DOHH2 (cell line): Measurements from ENCODE around the gene INTS14.

Experiments used
- H3F3A ChIP-seq: fragments of 200-600 bp; sonication (generic), shearing (Covaris generic); 2 replicates; pipeline ENCODE4 v1.6.0; 2016; ENCODE audit warnings: antibody characterized with exemption, mild to moderate bottlenecking; ENCODE audit not compliant: control insufficient read depth, insufficient read depth
- H3K27ac ChIP-seq: fragments of 200-600 bp; sonication (generic); 2 replicates; pipeline ENCODE4 v1.5.1; 2014; ENCODE audit warnings: low read depth, mild to moderate bottlenecking, low read length, moderate library complexity
- H3K27me3 ChIP-seq: fragments of 200-600 bp; sonication (generic); 2 replicates; pipeline ENCODE4 v1.6.1; 2014; ENCODE audit warnings: mild to moderate bottlenecking, low read length, mixed read lengths; ENCODE audit not compliant: control insufficient read depth
- H3K36me3 ChIP-seq: fragments of 200-600 bp; sonication (generic); 2 replicates; pipeline ENCODE4 v1.6.1; 2014; ENCODE audit warnings: mild to moderate bottlenecking, low read length, moderate library complexity, mixed read lengths; ENCODE audit not compliant: control insufficient read depth
- H3K4me1 ChIP-seq: fragments of 200-600 bp; sonication (generic); 2 replicates; pipeline ENCODE4 v1.6.1; 2014; ENCODE audit warnings: mild to moderate bottlenecking, low read length, mixed read lengths; ENCODE audit not compliant: control insufficient read depth
- H3K4me2 ChIP-seq: fragments of 200-600 bp; sonication (generic); 2 replicates; pipeline ENCODE4 v1.6.0; 2014; ENCODE audit warnings: mild to moderate bottlenecking, low read length, moderate library complexity
- H3K4me3 ChIP-seq: fragments of 200-600 bp; sonication (generic); 2 replicates; pipeline ENCODE4 v1.5.1; 2014; ENCODE audit warnings: mild to moderate bottlenecking, low read length, mixed read lengths
- H3K79me2 ChIP-seq: fragments of 200-600 bp; sonication (generic); 2 replicates; pipeline ENCODE4 v1.6.1; 2014; ENCODE audit warnings: mild to moderate bottlenecking, low read length, mixed read lengths; ENCODE audit not compliant: control insufficient read depth
- H3K9me2 ChIP-seq: fragments of 200-600 bp; sonication (generic); replicated peaks from 2 replicates; pipeline ENCODE4 v1.6.1; 2014; ENCODE audit warnings: mild to moderate bottlenecking, low read length, mixed read lengths; ENCODE audit not compliant: control insufficient read depth
- H3K9me3 ChIP-seq: fragments of 200-600 bp; sonication (generic); 2 replicates; pipeline ENCODE4 v1.6.1; 2014; ENCODE audit warnings: antibody characterized with exemption, low read length, mixed read lengths; ENCODE audit not compliant: control insufficient read depth, insufficient read depth
- H4K20me1 ChIP-seq: fragments of 200-600 bp; sonication (generic); 2 replicates; pipeline ENCODE4 v1.6.0; 2014; ENCODE audit warnings: low read depth, mild to moderate bottlenecking, antibody characterized with exemption, low read length, moderate library complexity; ENCODE audit not compliant: control insufficient read depth, insufficient read depth
- EZH2phosphoT487 ChIP-seq: fragments of 200-600 bp; sonication (generic); IDR thresholded peaks from 2 replicates; pipeline ENCODE4 v1.6.1; 2017; ENCODE audit warnings: borderline replicate concordance, mild to moderate bottlenecking, antibody characterized with exemption, low read length, moderate library complexity, mixed read lengths
- TF ChIP-seq, protein P1 (sequence below): fragments of 200-600 bp; sonication (generic); IDR thresholded peaks from one replicate; pipeline ENCODE4 v1.5.1; 2014; ENCODE audit warnings: antibody characterized with exemption, mild to moderate bottlenecking, low read depth, low read length; ENCODE audit not compliant: poor library complexity, severe bottlenecking

Gene INTS14

GRCh38 chr15:65561934-65562333, 49.0 kb downstream of the INTS14 start:
- Histone ChIP-seq H3K36me3 (peaks cover 82% of the 10 kb centered on the region), H3K9me3 (no peaks in the 10 kb centered on the region), H3K4me1 (no peaks in the 10 kb centered on the region), H3K4me2 (no peak overlapping the region), H3K27me3 (no peaks in the 10 kb centered on the region), H3F3A (no peaks in the 10 kb centered on the region), H4K20me1 (no peaks in the 10 kb centered on the region), H3K27ac (no peak overlapping the region), H3K4me3 (no peak overlapping the region), H3K79me2 (no peaks in the 10 kb centered on the region), H3K9me2 (no peaks in the 10 kb centered on the region)
- no peak for TF ChIP-seq EZH2phosphoT487
- TF ChIP-seq, protein P1, sequence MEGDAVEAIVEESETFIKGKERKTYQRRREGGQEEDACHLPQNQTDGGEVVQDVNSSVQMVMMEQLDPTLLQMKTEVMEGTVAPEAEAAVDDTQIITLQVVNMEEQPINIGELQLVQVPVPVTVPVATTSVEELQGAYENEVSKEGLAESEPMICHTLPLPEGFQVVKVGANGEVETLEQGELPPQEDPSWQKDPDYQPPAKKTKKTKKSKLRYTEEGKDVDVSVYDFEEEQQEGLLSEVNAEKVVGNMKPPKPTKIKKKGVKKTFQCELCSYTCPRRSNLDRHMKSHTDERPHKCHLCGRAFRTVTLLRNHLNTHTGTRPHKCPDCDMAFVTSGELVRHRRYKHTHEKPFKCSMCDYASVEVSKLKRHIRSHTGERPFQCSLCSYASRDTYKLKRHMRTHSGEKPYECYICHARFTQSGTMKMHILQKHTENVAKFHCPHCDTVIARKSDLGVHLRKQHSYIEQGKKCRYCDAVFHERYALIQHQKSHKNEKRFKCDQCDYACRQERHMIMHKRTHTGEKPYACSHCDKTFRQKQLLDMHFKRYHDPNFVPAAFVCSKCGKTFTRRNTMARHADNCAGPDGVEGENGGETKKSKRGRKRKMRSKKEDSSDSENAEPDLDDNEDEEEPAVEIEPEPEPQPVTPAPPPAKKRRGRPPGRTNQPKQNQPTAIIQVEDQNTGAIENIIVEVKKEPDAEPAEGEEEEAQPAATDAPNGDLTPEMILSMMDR, result no peak

- no peak overlapping the region for H3K27ac ChIP-seq
- no peaks in the 10 kb centered on the region for H4K20me1 ChIP-seq
- H3K36me3 ChIP-seq, result peaks cover 83% of the 10 kb centered on the region
- H3F3A ChIP-seq, result no peaks in the 10 kb centered on the region
- H3K79me2 ChIP-seq, result no peaks in the 10 kb centered on the region; the same call in 1 of the 2 replicates
- H3K4me2 ChIP-seq, result no peak overlapping the region
- H3K9me2 ChIP-seq, result no peaks in the 10 kb centered on the region
- H3K27me3 ChIP-seq, result no peaks in the 10 kb centered on the region
- no peak for TF ChIP-seq EZH2phosphoT487
- TF ChIP-seq, protein P1, result no peak
- H3K4me3 ChIP-seq, result no peak overlapping the region
- no peaks in the 10 kb centered on the region for H3K9me3 ChIP-seq
- no peaks in the 10 kb centered on the region for H3K4me1 ChIP-seq
Observed at GRCh38 chr15:65559941-65560340, 51.0 kb downstream of the INTS14 start.

GRCh38 chr15:65558997-65559760, 51.8 kb downstream of the INTS14 start:
- Histone ChIP-seq H3K4me3 (no peak overlapping the region), H3K27ac (no peak overlapping the region), H3F3A (no peaks in the 10 kb centered on the region), H4K20me1 (no peaks in the 10 kb centered on the region), H3K4me1 (no peaks in the 10 kb centered on the region), H3K36me3 (peaks cover 82% of the 10 kb centered on the region), H3K27me3 (no peaks in the 10 kb centered on the region), H3K4me2 (no peak overlapping the region), H3K79me2 (no peaks in the 10 kb centered on the region; the same call in 1 of the 2 replicates), H3K9me3 (no peaks in the 10 kb centered on the region), H3K9me2 (no peaks in the 10 kb centered on the region)
- no peak for TF ChIP-seq EZH2phosphoT487
- TF ChIP-seq, protein P1, result no peak
